GM23248 (cell line): Measurements from ENCODE around the gene SYNE1. TPM values are rescaled to one million over a fixed set of nuclear protein-coding genes. Genes with fewer than 3 reads are reported as not detected.
"Not testable (repeated sequence)": the region's sequence is repeated elsewhere in the genome, so short reads cannot be mapped to it uniquely, and the experiment has no call there.

Source experiments
- DNase-seq: peaks from one replicate; pipeline ENCODE4 v3.0.0-alpha.2; 2015
- H2AFZ ChIP-seq: fragments of 200-600 bp; sonication (generic); 2 replicates; pipeline ENCODE4 v1.6.1; 2016; ENCODE audit warnings: antibody characterized with exemption
- H3F3A ChIP-seq: fragments of 200-600 bp; sonication (generic); 2 replicates; pipeline ENCODE4 v1.6.1; 2016; ENCODE audit warnings: mild to moderate bottlenecking, antibody characterized with exemption, mixed run types; ENCODE audit not compliant: insufficient read depth
- H3K27ac ChIP-seq: fragments of 200-600 bp; sonication (generic); 2 replicates; pipeline ENCODE4 v1.5.1; 2016; ENCODE audit warnings: mild to moderate bottlenecking
- H3K27me3 ChIP-seq: fragments of 200-600 bp; sonication (generic); replicated peaks from 2 replicates; pipeline ENCODE4 v1.6.1; 2016; ENCODE audit warnings: mild to moderate bottlenecking; ENCODE audit not compliant: insufficient read depth
- H3K36me3 ChIP-seq: fragments of 200-600 bp; sonication (generic); 2 replicates; pipeline ENCODE4 v1.6.1; 2016; ENCODE audit warnings: low read depth, mild to moderate bottlenecking
- H3K4me1 ChIP-seq: fragments of 200-600 bp; sonication (generic); 2 replicates; pipeline ENCODE4 v1.6.1; 2016; ENCODE audit warnings: mild to moderate bottlenecking; ENCODE audit not compliant: insufficient read depth
- H3K4me2 ChIP-seq: fragments of 200-600 bp; sonication (generic); one replicate; pipeline ENCODE4 v1.6.1; 2016; ENCODE audit warnings: mild to moderate bottlenecking; ENCODE audit not compliant: unreplicated experiment
- H3K4me3 ChIP-seq: fragments of 200-600 bp; sonication (generic); 2 replicates; pipeline ENCODE4 v1.5.1; 2016; ENCODE audit warnings: mild to moderate bottlenecking
- H3K79me2 ChIP-seq: fragments of 200-600 bp; sonication (generic); 2 replicates; pipeline ENCODE4 v1.6.1; 2016; ENCODE audit warnings: mild to moderate bottlenecking; ENCODE audit not compliant: insufficient read depth
- H3K9ac ChIP-seq: fragments of 200-600 bp; sonication (generic); 2 replicates; pipeline ENCODE4 v1.6.1; 2016; ENCODE audit warnings: mild to moderate bottlenecking
- H3K9me2 ChIP-seq: fragments of 200-600 bp; sonication (generic); 2 replicates; pipeline ENCODE4 v1.6.1; 2016; ENCODE audit warnings: mixed run types, mild to moderate bottlenecking, moderate library complexity; ENCODE audit not compliant: insufficient read depth
- H3K9me3 ChIP-seq: fragments of 200-600 bp; sonication (generic); one replicate; pipeline ENCODE4 v1.6.1; 2017; ENCODE audit warnings: low read depth
- H4K20me1 ChIP-seq: fragments of 200-600 bp; sonication (generic); 2 replicates; pipeline ENCODE4 v1.6.0; 2016; ENCODE audit not compliant: insufficient read depth
- EZH2 ChIP-seq: fragments of 200-600 bp; sonication (generic); IDR thresholded peaks from 2 replicates; pipeline ENCODE4 v1.6.1; 2018; ENCODE audit warnings: antibody characterized with exemption, mild to moderate bottlenecking; ENCODE audit not compliant: insufficient read depth, poor library complexity, severe bottlenecking
- EZH2phosphoT487 ChIP-seq: fragments of 200-600 bp; sonication (generic); IDR thresholded peaks from 2 replicates; pipeline ENCODE4 v1.6.1; 2018; ENCODE audit warnings: antibody characterized with exemption, moderate library complexity, mild to moderate bottlenecking, low read depth; ENCODE audit not compliant: insufficient read depth
- WGBS, 2 experiments: methylation state at CpG; one replicate each; pipeline ENCODE4 v1.1.6; 2015 to 2017; ENCODE audit warnings: low lambda C conversion rate in 2 of 2, low coverage in 1 of 2; ENCODE audit errors: missing lambda C conversion rate in 2 of 2; 5-methylcytosine and 5-hydroxymethylcytosine counted together
- in situ Hi-C: fragments of 300-500 bp; cut with MboI; formaldehyde crosslinking; loops from 2 replicates; pipeline ENCODE4 v1.15.0; 2020
- polyA plus RNA-seq: library from polyadenylated mRNA; unstranded; fragments of >200 nt; fragmentation: Nextera tagmentation; extraction: Ambion mirVana; gene quantifications from 2 replicates; pipeline ENCODE4 v1.2.1, GENCODE V29; 2016
- total RNA-seq: library from RNA; depleted of rRNA; stranded (reverse); fragments of >200 nt; shearing (Covaris generic); gene quantifications from 2 replicates; pipeline ENCODE4 v1.2.3, GENCODE V29; 2014

SYNE1 gene
- total and polyA plus RNA-seq, 2 experiments from 2014 or later: 29.2 to 95.4 TPM

- in situ Hi-C loops: no loop called here
- Histone ChIP-seq H3K9me3 (no peaks in the 10 kb centered on the region), H2AFZ (no peak overlapping the region), H3K9me2 (no peaks in the 10 kb centered on the region), H3K4me1 (peaks cover 9% of the 10 kb centered on the region; the same call in 1 of the 2 replicates), H4K20me1 (no peaks in the 10 kb centered on the region), H3K4me3 (no peak overlapping the region), H3F3A (peaks cover 14% of the 10 kb centered on the region; the same call in 1 of the 2 replicates), H3K36me3 (peaks cover 79% of the 10 kb centered on the region), H3K4me2 (no peak overlapping the region), H3K9ac (no peak overlapping the region), H3K27me3 (no peaks in the 10 kb centered on the region), H3K79me2 (no peaks in the 10 kb centered on the region), H3K27ac (no peak overlapping the region)
- WGBS, 2 experiments: 87 to 93% methylated on average over 6 of the region's 6 CpGs
- no peak for DNase-seq
- TF ChIP-seq EZH2 (no peak), EZH2phosphoT487 (no peak)
Measured at GRCh38 chr6:152147269-152147668, 489.9 kb downstream of the SYNE1 start.

GRCh38 chr6:152146385-152146784 is 490.8 kb downstream of the SYNE1 start:
- TF ChIP-seq EZH2 (no peak), EZH2phosphoT487 (no peak)
- no peak overlapping the region for H3K27ac ChIP-seq

GRCh38 chr6:152143359-152143758 is 493.8 kb downstream of the SYNE1 start:
- H3F3A ChIP-seq: peaks cover 10% of the 10 kb centered on the region; the same call in 1 of the 2 replicates
- no peaks in the 10 kb centered on the region for H3K79me2 ChIP-seq
- no peak overlapping the region for H3K9ac ChIP-seq
- no peak overlapping the region for H3K4me3 ChIP-seq
- no peak overlapping the region for H3K4me2 ChIP-seq
- peaks cover 63% of the 10 kb centered on the region for H3K36me3 ChIP-seq
- no peaks in the 10 kb centered on the region for H3K9me2 ChIP-seq
- H3K9me3 ChIP-seq: no peaks in the 10 kb centered on the region
- no peaks in the 10 kb centered on the region for H4K20me1 ChIP-seq
- no peak overlapping the region for H2AFZ ChIP-seq
- in situ Hi-C loops: no loop called here
- no peaks in the 10 kb centered on the region for H3K27me3 ChIP-seq
- no peak for TF ChIP-seq EZH2phosphoT487
- no peak for TF ChIP-seq EZH2
- no peak for DNase-seq
- 97 to 98% methylated on average over 11 of the region's 11 CpGs for WGBS, 2 experiments
- no peak overlapping the region for H3K27ac ChIP-seq
- peaks cover 9% of the 10 kb centered on the region; the same call in 1 of the 2 replicates for H3K4me1 ChIP-seq

More at GRCh38 chr6:152146385-152146784, 490.8 kb downstream of the SYNE1 start:
- Histone ChIP-seq H3K9ac (no peak overlapping the region), H3K36me3 (peaks cover 75% of the 10 kb centered on the region), H4K20me1 (no peaks in the 10 kb centered on the region), H3K9me2 (no peaks in the 10 kb centered on the region), H3K4me1 (peaks cover 9% of the 10 kb centered on the region; the same call in 1 of the 2 replicates), H3F3A (peaks cover 14% of the 10 kb centered on the region; the same call in 1 of the 2 replicates), H3K27me3 (no peaks in the 10 kb centered on the region), H2AFZ (no peak overlapping the region), H3K4me2 (peak overlapping the region; percentile 9), H3K9me3 (no peaks in the 10 kb centered on the region), H3K79me2 (no peaks in the 10 kb centered on the region), H3K4me3 (no peak overlapping the region)
- DNase-seq: peak; percentile 89
- WGBS, 2 experiments: 61 to 88% methylated on average over 1 of the region's 1 CpG
- in situ Hi-C loops: no loop called here

GRCh38 chr6:152142105-152142504 is 495.1 kb downstream of the SYNE1 start:
- Histone ChIP-seq H3K36me3 (peaks cover 64% of the 10 kb centered on the region), H2AFZ (no peak overlapping the region), H3K4me2 (no peak overlapping the region), H3K27ac (no peak overlapping the region), H4K20me1 (no peaks in the 10 kb centered on the region), H3K9ac (no peak overlapping the region), H3K27me3 (no peaks in the 10 kb centered on the region), H3K4me1 (peaks cover 9% of the 10 kb centered on the region; the same call in 1 of the 2 replicates), H3K9me3 (no peaks in the 10 kb centered on the region), H3F3A (peaks cover 9% of the 10 kb centered on the region; the same call in 1 of the 2 replicates), H3K9me2 (no peaks in the 10 kb centered on the region), H3K79me2 (no peaks in the 10 kb centered on the region), H3K4me3 (no peak overlapping the region)
- 41 to 46% methylated on average over 5 of the region's 5 CpGs for WGBS, 2 experiments
- no peak for DNase-seq
- no peak for TF ChIP-seq EZH2phosphoT487
- no peak for TF ChIP-seq EZH2
- in situ Hi-C loops: no loop called here

- H3F3A ChIP-seq, in situ Hi-C loops, H3K27me3 ChIP-seq, H3K9ac ChIP-seq, H3K4me2 ChIP-seq, H3K4me1 ChIP-seq, H4K20me1 ChIP-seq, H3K79me2 ChIP-seq, DNase-seq, H2AFZ ChIP-seq, H3K27ac ChIP-seq, H3K4me3 ChIP-seq, H3K9me3 ChIP-seq, H3K9me2 ChIP-seq: not testable (repeated sequence)
- H3K36me3 ChIP-seq: peaks cover 80% of the 10 kb centered on the region
- WGBS, 2 experiments: 97 to 98% methylated on average over 6 of the region's 6 CpGs
Measured at GRCh38 chr6:152138344-152138743, 498.8 kb downstream of the SYNE1 start.
